ENCODE results near the gene KCNJ6.

- no peak for TF ChIP-seq CTCF (conservative IDR thresholded peaks at IDR 0.05; ENCODE audit: low read depth, low read length)
- no peak for TF ChIP-seq EZH2 (IDR thresholded peaks at IDR 0.05; ENCODE audit: borderline replicate concordance, low read depth, low read length, poor library complexity, severe bottlenecking)
Observed at GRCh38 chr21:37623183-37623582, 293.1 kb downstream of the KCNJ6 start.

Data from A673 (cell line).